NCI-H146 treated with DMSO at 0.1 percent for 48 hours (cell line): ENCODE measurements around the gene PHLPP2.

Experiments
- DNase-seq: peaks from one replicate; lab custom pipeline; 2025; ENCODE audit not compliant: unreplicated experiment; lab: John Stamatoyannopoulos, UW

Gene PHLPP2, protein sequence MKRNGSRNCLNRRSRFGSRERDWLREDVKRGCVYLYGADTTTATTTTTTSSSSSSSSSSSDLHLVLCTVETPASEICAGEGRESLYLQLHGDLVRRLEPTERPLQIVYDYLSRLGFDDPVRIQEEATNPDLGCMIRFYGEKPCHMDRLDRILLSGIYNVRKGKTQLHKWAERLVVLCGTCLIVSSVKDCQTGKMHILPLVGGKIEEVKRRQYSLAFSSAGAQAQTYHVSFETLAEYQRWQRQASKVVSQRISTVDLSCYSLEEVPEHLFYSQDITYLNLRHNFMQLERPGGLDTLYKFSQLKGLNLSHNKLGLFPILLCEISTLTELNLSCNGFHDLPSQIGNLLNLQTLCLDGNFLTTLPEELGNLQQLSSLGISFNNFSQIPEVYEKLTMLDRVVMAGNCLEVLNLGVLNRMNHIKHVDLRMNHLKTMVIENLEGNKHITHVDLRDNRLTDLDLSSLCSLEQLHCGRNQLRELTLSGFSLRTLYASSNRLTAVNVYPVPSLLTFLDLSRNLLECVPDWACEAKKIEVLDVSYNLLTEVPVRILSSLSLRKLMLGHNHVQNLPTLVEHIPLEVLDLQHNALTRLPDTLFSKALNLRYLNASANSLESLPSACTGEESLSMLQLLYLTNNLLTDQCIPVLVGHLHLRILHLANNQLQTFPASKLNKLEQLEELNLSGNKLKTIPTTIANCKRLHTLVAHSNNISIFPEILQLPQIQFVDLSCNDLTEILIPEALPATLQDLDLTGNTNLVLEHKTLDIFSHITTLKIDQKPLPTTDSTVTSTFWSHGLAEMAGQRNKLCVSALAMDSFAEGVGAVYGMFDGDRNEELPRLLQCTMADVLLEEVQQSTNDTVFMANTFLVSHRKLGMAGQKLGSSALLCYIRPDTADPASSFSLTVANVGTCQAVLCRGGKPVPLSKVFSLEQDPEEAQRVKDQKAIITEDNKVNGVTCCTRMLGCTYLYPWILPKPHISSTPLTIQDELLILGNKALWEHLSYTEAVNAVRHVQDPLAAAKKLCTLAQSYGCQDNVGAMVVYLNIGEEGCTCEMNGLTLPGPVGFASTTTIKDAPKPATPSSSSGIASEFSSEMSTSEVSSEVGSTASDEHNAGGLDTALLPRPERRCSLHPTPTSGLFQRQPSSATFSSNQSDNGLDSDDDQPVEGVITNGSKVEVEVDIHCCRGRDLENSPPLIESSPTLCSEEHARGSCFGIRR (N-terminal part only)

GRCh38 chr16:71724320-71724751 is at the start of gene PHLPP2:
Gene PHLPP2 (minus strand): TSS chr16:71724701. CDS start chr16:71714795, 9,906 bp downstream.
- DNase-seq = no peak

GRCh38 chr16:71771571-71771970 is 47.1 kb upstream of the PHLPP2 start:
- no peak for DNase-seq

- DNase-seq = no peak
Measured at GRCh38 chr16:71769222-71769621, 44.7 kb upstream of the PHLPP2 start.

DNA sequence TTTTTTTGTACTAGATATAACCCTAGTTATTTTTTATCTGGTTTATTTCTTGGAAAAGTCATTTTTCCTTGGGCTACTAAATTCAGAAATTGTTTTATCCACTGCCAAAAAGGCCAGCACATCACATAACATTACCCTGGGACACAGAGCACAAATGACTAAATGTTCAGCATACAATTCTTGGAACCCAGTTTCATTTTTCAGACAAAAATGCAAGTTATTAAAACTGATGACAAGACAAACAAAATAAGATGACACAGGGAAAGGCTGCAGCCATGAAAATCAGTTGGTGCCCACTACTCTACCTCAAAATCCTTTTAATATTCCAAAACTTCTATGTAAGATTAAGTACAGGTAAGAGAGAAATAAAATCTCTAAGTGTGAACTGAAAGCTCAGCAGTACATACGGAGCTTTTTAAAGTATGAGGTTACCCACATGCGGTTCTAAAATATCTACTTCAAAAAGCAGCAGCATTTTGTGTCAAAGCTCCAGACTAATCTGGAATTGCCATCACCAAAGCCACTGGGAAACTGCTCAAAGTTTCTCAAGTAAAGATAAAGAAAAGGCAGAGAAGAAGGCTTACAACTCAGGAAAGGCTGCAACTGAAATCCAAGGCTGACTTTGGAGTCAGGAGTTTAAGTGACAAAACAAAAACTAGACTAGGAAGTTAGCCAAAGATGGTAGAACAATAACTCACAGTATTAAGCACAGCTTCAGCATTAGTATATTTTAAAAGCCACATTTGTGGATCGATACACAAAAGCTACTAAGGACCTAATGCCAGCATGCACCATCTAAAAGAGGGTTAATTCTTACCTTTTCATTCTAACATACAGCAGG is 42.8 kb upstream of the PHLPP2 start:
- no peak for DNase-seq

- no peak for DNase-seq
Measured at GRCh38 chr16:71762186-71762585, 37.7 kb upstream of the PHLPP2 start.

DNA sequence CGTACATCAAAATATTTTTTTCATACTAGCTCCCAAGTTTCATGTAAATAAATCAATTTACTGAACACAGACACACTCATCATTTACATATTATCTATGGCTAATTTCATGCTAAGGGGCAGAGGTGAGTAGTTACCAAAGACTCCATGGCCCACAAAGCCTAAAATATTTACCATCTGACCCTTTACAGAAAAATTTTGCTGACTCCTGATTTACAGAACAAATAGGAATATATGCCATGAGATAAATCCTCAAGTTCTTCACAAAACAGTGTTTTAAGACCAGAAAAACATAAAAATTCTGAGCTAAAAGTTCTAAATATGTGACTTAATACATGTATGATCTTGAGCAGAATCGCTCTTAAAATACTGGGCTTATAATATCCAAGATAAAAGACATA is 36.6 kb upstream of the PHLPP2 start:
- DNase-seq = no peak

- no peak for DNase-seq
Measured at GRCh38 chr16:71758293-71758760, 33.8 kb upstream of the PHLPP2 start.

GRCh38 chr16:71754652-71755051 is 30.2 kb upstream of the PHLPP2 start:
- DNase-seq = no peak

- no peak for DNase-seq
Measured at GRCh38 chr16:71754108-71754507, 29.6 kb upstream of the PHLPP2 start.

- DNase-seq = no peak
Measured at GRCh38 chr16:71748226-71748625, 23.7 kb upstream of the PHLPP2 start.

DNA sequence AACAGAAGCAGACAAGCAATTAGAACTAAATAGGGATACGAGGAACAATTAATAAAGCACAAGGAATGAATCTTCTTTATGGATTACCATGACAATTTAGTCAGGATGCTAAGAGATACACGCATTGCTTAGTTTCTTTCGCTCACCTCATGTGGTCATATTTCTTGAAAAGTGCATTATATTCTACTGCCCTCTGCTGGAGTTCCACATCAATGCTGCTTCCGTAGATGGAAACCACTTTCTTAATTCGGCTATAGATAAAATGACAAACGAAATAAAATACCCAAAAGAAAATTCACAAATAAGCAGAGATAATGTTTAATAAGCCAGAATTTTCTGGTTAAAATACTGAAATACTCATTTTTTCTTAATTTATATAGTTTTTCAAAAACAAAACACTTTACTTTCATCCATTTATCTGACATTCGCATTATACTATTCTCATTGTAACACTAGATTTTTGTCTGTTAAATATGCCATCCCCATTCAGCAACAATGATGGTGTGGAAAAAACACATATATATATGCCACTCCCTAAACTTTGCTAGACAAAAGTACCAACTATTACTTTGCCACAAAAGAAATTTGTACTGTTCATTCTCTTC is 22.0 kb upstream of the PHLPP2 start:
- DNase-seq = no peak

DNA sequence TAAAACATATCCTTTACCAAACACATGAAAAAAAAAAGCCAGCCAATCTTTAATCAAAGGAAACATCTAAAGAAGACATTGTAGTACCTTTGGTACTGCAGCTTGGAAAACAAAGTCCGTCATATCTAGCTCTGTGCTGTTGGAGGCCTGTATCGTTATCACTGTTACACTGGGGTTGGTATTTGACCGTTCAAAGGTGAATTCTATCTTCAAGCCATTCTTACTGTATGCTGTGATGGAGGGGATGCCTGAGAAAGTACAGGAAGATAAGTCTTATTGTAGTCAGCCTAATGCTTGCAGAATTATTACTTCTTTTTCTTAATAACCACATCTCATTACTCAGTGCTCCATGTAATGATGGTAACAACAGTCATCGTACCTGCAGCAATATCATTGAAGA is 14.4 kb upstream of the PHLPP2 start:
- DNase-seq = no peak

DNA sequence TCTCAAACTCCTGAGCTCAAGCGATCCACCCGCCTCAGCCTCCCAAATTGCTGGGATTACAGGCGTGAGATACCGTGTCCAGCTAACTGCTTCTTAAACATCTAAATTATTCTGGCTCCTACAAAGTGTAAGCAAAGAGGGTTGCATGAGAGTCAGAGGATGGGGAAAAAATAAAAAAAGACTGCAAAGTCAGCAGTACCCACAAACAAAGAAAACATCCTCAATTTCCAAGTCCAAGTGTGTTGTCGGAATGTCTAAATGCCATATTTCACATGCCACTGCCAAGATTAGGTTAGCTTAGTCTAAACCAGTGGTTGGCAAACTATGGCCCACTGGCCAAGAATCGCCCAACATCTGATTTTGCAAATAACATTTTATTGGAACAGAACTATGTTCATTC is 13.0 kb upstream of the PHLPP2 start:
- DNase-seq = no peak

DNA sequence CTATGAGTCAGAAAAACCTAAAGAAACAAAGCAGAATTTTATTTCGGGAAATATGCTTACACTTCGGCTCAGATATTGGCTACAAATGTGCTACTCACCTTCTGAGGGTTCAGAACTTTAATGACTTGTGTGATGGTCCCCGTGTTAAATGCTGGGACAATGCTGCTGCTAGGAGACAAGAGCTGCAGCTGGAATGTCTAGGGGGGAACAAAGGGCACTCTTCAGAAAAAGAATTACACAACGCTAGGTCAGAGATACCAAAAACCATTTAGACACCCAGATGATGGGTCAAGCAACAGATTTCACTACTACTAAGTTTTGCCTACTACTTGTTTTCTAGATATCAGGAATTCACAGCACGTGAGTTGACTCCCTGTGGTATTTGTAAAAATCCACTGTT is 10.0 kb upstream of the PHLPP2 start:
- DNase-seq = no peak

DNA sequence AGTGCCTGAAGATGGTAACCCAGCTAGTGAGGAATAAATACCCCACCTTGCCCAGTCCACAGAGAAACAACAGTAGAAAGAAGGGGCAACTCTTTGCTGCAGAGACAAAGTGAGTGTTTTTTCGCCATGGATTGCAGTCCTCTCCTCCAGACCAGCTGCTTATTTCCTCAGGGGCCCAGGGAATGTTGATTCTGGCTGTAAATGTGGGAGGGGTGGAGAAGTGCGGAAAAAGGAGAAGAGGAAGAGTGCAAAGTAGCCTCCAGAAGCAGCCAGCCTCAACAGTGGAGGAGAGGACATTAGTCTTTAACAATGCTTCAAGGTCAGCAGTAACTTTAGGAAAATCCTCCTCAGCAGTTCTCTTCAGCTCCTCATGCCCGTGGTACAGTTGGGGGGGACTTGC is 8.1 kb upstream of the PHLPP2 start:
- DNase-seq = no peak

- no peak for DNase-seq
Measured at GRCh38 chr16:71727551-71728324, 3.2 kb upstream of the PHLPP2 start.

- no peak for DNase-seq
Measured at GRCh38 chr16:71726476-71727315, 2.2 kb upstream of the PHLPP2 start.
